Activated CD4-positive, alpha-beta T cell treated with anti-CD3 and anti-CD28 coated beads for 36 hours (primary cell): Measurements from ENCODE around the gene CXorf58. TPM values are rescaled to one million over a fixed set of nuclear protein-coding genes. Genes with fewer than 3 reads are reported as not detected.
A peak's percentile ranks its signal among the peaks of the same experiment; 100 is the strongest.

ENCODE experiments used
- ATAC-seq: fragments of 200-7000 bp; cut with Tn5 transposase; one replicate; pipeline ENCODE4 v1.10.0; 2021; ENCODE audit warnings: mild to moderate bottlenecking, moderate library complexity
- CTCF ChIA-PET: fragments of 350-600 bp; sonication (Branson Sonifier 250); formaldehyde crosslinking; loops from one replicate; lab custom pipeline; 2021; ENCODE audit warnings: antibody characterized with exemption; lab: Charles Lee
- POLR2A ChIA-PET: fragments of 350-600 bp; sonication (Branson Sonifier 250); formaldehyde crosslinking; loops from one replicate; lab custom pipeline; 2021; ENCODE audit warnings: antibody characterized with exemption, inconsistent platforms; lab: Charles Lee
- DNase-seq: peaks from one replicate; pipeline ENCODE4 v3.0.0-alpha.2; 2020
- H3K27ac Mint-ChIP-seq: one replicate; pipeline ENCODE4 v1.8.0; 2021; ENCODE audit warnings: mixed read lengths
- H3K27me3 Mint-ChIP-seq: one replicate; pipeline ENCODE4 v1.8.0; 2021; ENCODE audit warnings: mixed read lengths
- H3K36me3 Mint-ChIP-seq: one replicate; pipeline ENCODE4 v1.8.0; 2021; ENCODE audit warnings: low read depth, mixed read lengths
- H3K4me1 Mint-ChIP-seq: one replicate; pipeline ENCODE4 v1.8.0; 2021; ENCODE audit warnings: mixed read lengths
- H3K4me3 Mint-ChIP-seq: one replicate; pipeline ENCODE4 v1.8.0; 2021; ENCODE audit warnings: mild to moderate bottlenecking, moderate library complexity, mixed read lengths
- H3K9me3 Mint-ChIP-seq: one replicate; pipeline ENCODE4 v1.8.0; 2021; ENCODE audit warnings: low read depth, mixed read lengths
- intact Hi-C, 2 experiments: fragments of 100-400 bp; cut with DNase I in 1 of 2; cut with micrococcal nuclease in 1 of 2; formaldehyde crosslinking; loops; one replicate each; pipeline versions ENCODE4 v1.14.2 to v1.15.1; 2022 to 2024; cut with DNase I, micrococcal nuclease
- total RNA-seq, 2 experiments: library from RNA; stranded (reverse); gene quantifications; one replicate each; pipeline ENCODE4 v1.2.3, GENCODE V29; 2021

CXorf58 gene
- total RNA-seq, 2 experiments from 2014 or later = 0.14 TPM; not detected in 1

GRCh38 chrX:23901805-23902204, 6.0 kb upstream of the CXorf58 start:
- CTCF ChIA-PET = interaction anchor here (0.5 to 3.4 kb wide), 43 partner anchors 10 to 650 kb away, joined by 3 to 28 read pairs (median 4); partner anchors contain the start of genes EIF2S3 and SAT1
- H3K36me3 Mint-ChIP-seq = no peaks in the 10 kb centered on the region
- no peaks in the 10 kb centered on the region for H3K27me3 Mint-ChIP-seq
- ATAC-seq = peak; percentile 82
- H3K27ac Mint-ChIP-seq = no peak overlapping the region
- no peak overlapping the region for H3K4me3 Mint-ChIP-seq
- POLR2A ChIA-PET = interaction anchor here (0.5 to 0.8 kb wide), 2 partner anchors 159 to 501 kb away, joined by 3 read pairs; partner anchors contain the start of gene ACOT9
- peak; percentile 48 for DNase-seq
- intact Hi-C loops = loop anchor here (1.0 to 10.0 kb wide), 7 partner anchors 119 to 1917 kb away; partner anchors contain the start of gene SAT1 (in 1 of the 2)
- H3K9me3 Mint-ChIP-seq = no peaks in the 10 kb centered on the region
- H3K4me1 Mint-ChIP-seq = peaks cover 7% of the 10 kb centered on the region

GRCh38 chrX:23902419-23902818, 5.4 kb upstream of the CXorf58 start:
- no peak for ATAC-seq
- Mint-ChIP-seq H3K9me3 (no peaks in the 10 kb centered on the region), H3K27ac (no peak overlapping the region), H3K4me3 (no peak overlapping the region), H3K4me1 (peaks cover 7% of the 10 kb centered on the region), H3K36me3 (no peaks in the 10 kb centered on the region), H3K27me3 (no peaks in the 10 kb centered on the region)
- POLR2A ChIA-PET = interaction anchor here (0.5 kb wide), 1 partner anchor 502 kb away, joined by 3 read pairs; no protein-coding TSS in a partner anchor
- CTCF ChIA-PET = interaction anchor here (0.5 to 3.4 kb wide), 36 partner anchors 9 to 651 kb away, joined by 3 to 28 read pairs (median 4); partner anchors contain the start of genes EIF2S3 and SAT1
- DNase-seq = no peak
- intact Hi-C loops = loop anchor here (1.0 to 10.0 kb wide), 7 partner anchors 119 to 1918 kb away; partner anchors contain the start of gene SAT1 (in 1 of the 2)

- Mint-ChIP-seq H3K9me3 (no peaks in the 10 kb centered on the region), H3K27me3 (no peaks in the 10 kb centered on the region), H3K4me1 (peaks cover 17% of the 10 kb centered on the region), H3K4me3 (no peak overlapping the region), H3K36me3 (no peaks in the 10 kb centered on the region), H3K27ac (no peak overlapping the region)
- intact Hi-C loops = loop anchor here (10.0 kb wide), 2 partner anchors 1709 to 1919 kb away; no protein-coding TSS in a partner anchor
- ChIA-PET POLR2A (no interaction called here), CTCF (interaction anchor here (0.7 kb wide), 2 partner anchors 136 to 150 kb away, joined by 3 read pairs; no protein-coding TSS in a partner anchor)
- no peak for DNase-seq
- ATAC-seq = no peak
These were observed 3.7 kb upstream of the CXorf58 start for GRCh38 chrX:23904096-23904495.

- H3K4me1 Mint-ChIP-seq = peaks cover 18% of the 10 kb centered on the region
- intact Hi-C loops = loop anchor here (1.0 to 10.0 kb wide), 11 partner anchors 46 to 1922 kb away; partner anchors contain the start of genes SAT1 (in 2 of the 2), ACOT9 (in 1 of the 2) and PRDX4 (in 1 of the 2)
- peak overlapping the region; percentile 82 for H3K27ac Mint-ChIP-seq
- ChIA-PET CTCF (interaction anchor here (0.8 to 4.0 kb wide), 5 partner anchors 75 to 294 kb away, joined by 3 to 24 read pairs (median 4); partner anchors contain the start of genes EIF2S3, KLHL15 and SAT1), POLR2A (interaction anchor here (0.6 to 1.7 kb wide), 4 partner anchors 9 to 147 kb away, joined by 3 to 9 read pairs (median 4); partner anchors contain the start of gene SAT1)
- no peak for DNase-seq
- no peak for ATAC-seq
- no peaks in the 10 kb centered on the region for H3K36me3 Mint-ChIP-seq
- H3K4me3 Mint-ChIP-seq = peak overlapping the region; percentile 75
- no peaks in the 10 kb centered on the region for H3K9me3 Mint-ChIP-seq
- no peaks in the 10 kb centered on the region for H3K27me3 Mint-ChIP-seq
These were observed 702 bp upstream of the CXorf58 start for GRCh38 chrX:23907111-23907497.

GRCh38 chrX:23908219-23909004, 606 bp downstream of the CXorf58 start:
- ChIA-PET POLR2A (interaction anchor here (1.1 kb wide), 1 partner anchor 126 kb away, joined by 4 read pairs; the partner anchor contains the start of gene SAT1), CTCF (interaction anchor here (0.6 to 4.0 kb wide), 15 partner anchors 13 to 295 kb away, joined by 3 to 24 read pairs (median 3); partner anchors contain the start of genes EIF2S3 and KLHL15)
- no peaks in the 10 kb centered on the region for H3K9me3 Mint-ChIP-seq
- H3K4me1 Mint-ChIP-seq = peaks cover 18% of the 10 kb centered on the region
- intact Hi-C loops = loop anchor here (1.0 to 10.0 kb wide), 9 partner anchors 44 to 1924 kb away; partner anchors contain the start of gene EIF2S3 (in 2 of the 2)
- H3K36me3 Mint-ChIP-seq = no peaks in the 10 kb centered on the region
- no peak for ATAC-seq
- no peaks in the 10 kb centered on the region for H3K27me3 Mint-ChIP-seq
- DNase-seq = peak; percentile 22
- peak overlapping the region; percentile 83 for H3K27ac Mint-ChIP-seq
- peak overlapping the region; percentile 61 for H3K4me3 Mint-ChIP-seq

- H3K27ac Mint-ChIP-seq = no peak overlapping the region
- H3K9me3 Mint-ChIP-seq = no peaks in the 10 kb centered on the region
- no peak for ATAC-seq
- no peaks in the 10 kb centered on the region for H3K36me3 Mint-ChIP-seq
- H3K4me1 Mint-ChIP-seq = peaks cover 14% of the 10 kb centered on the region
- H3K27me3 Mint-ChIP-seq = no peaks in the 10 kb centered on the region
- DNase-seq = no peak
- intact Hi-C loops = no loop called here
- ChIA-PET POLR2A (no interaction called here), CTCF (interaction anchor here (0.7 to 2.1 kb wide), 3 partner anchors 9 to 142 kb away, joined by 3 to 6 read pairs (median 3); no protein-coding TSS in a partner anchor)
- H3K4me3 Mint-ChIP-seq = no peak overlapping the region
These were observed 3.5 kb downstream of the CXorf58 start for GRCh38 chrX:23911126-23911835.

- intact Hi-C loops = no loop called here
- POLR2A ChIA-PET = no interaction called here
- no peak for DNase-seq
- CTCF ChIA-PET = no interaction called here
- peaks cover 3% of the 10 kb centered on the region for H3K9me3 Mint-ChIP-seq
- no peak for ATAC-seq
- H3K27me3 Mint-ChIP-seq = no peaks in the 10 kb centered on the region
- H3K4me3 Mint-ChIP-seq = no peak overlapping the region
- no peak overlapping the region for H3K27ac Mint-ChIP-seq
- no peaks in the 10 kb centered on the region for H3K4me1 Mint-ChIP-seq
- no peaks in the 10 kb centered on the region for H3K36me3 Mint-ChIP-seq
These were observed 11.3 kb downstream of the CXorf58 start for GRCh38 chrX:23919148-23919547.

GRCh38 chrX:23919706-23920320, 12.0 kb downstream of the CXorf58 start:
- no peak overlapping the region for H3K4me3 Mint-ChIP-seq
- DNase-seq (no peak), ATAC-seq (no peak)
- no peaks in the 10 kb centered on the region for H3K36me3 Mint-ChIP-seq
- H3K27ac Mint-ChIP-seq = no peak overlapping the region
- H3K27me3 Mint-ChIP-seq = no peaks in the 10 kb centered on the region
- no peaks in the 10 kb centered on the region for H3K4me1 Mint-ChIP-seq
- ChIA-PET CTCF (no interaction called here), POLR2A (no interaction called here)
- H3K9me3 Mint-ChIP-seq = peaks cover 3% of the 10 kb centered on the region
- intact Hi-C loops = no loop called here

- H3K27ac Mint-ChIP-seq = no peak overlapping the region
- H3K4me3 Mint-ChIP-seq = no peak overlapping the region
- H3K27me3 Mint-ChIP-seq = no peaks in the 10 kb centered on the region
- ChIA-PET CTCF (no interaction called here), POLR2A (no interaction called here)
- no peaks in the 10 kb centered on the region for H3K9me3 Mint-ChIP-seq
- no peaks in the 10 kb centered on the region for H3K36me3 Mint-ChIP-seq
- intact Hi-C loops = no loop called here
- peaks cover 2% of the 10 kb centered on the region for H3K4me1 Mint-ChIP-seq
- DNase-seq (no peak), ATAC-seq (no peak)
These were observed 18.2 kb downstream of the CXorf58 start for GRCh38 chrX:23926015-23926414.

- no peaks in the 10 kb centered on the region for H3K36me3 Mint-ChIP-seq
- POLR2A ChIA-PET = no interaction called here
- no peaks in the 10 kb centered on the region for H3K27me3 Mint-ChIP-seq
- intact Hi-C loops = no loop called here
- H3K9me3 Mint-ChIP-seq = no peaks in the 10 kb centered on the region
- DNase-seq = no peak
- ATAC-seq = no peak
- H3K27ac Mint-ChIP-seq = peak overlapping the region; percentile 55
- peaks cover 18% of the 10 kb centered on the region for H3K4me1 Mint-ChIP-seq
- CTCF ChIA-PET = interaction anchor here (1.0 to 1.2 kb wide), 2 partner anchors 11 to 95 kb away, joined by 3 to 4 read pairs; no protein-coding TSS in a partner anchor
- no peak overlapping the region for H3K4me3 Mint-ChIP-seq
These were observed 23.2 kb downstream of the CXorf58 start for GRCh38 chrX:23930894-23931604.
